Type B pancreatic cell (in vitro differentiated cells): ENCODE data around the gene ECSCR. TPM values are rescaled to one million over a fixed set of nuclear protein-coding genes. Genes with fewer than 3 reads are reported as not detected.

Experiments used
- DNase-seq: peaks from one replicate; pipeline ENCODE4 v3.0.0; 2021; ENCODE audit warnings: mixed read lengths; ENCODE audit not compliant: unreplicated experiment; ENCODE audit errors: extremely low spot score
- H3K27ac Mint-ChIP-seq: 2 replicates; pipeline ENCODE4 v1.8.0; 2021; ENCODE audit warnings: mild to moderate bottlenecking, mixed read lengths
- H3K27me3 Mint-ChIP-seq: 2 replicates; pipeline ENCODE4 v1.8.0; 2021; ENCODE audit warnings: mixed read lengths
- H3K36me3 Mint-ChIP-seq: 2 replicates; pipeline ENCODE4 v1.8.0; 2021; ENCODE audit warnings: mixed read lengths
- H3K4me1 Mint-ChIP-seq: one replicate; pipeline ENCODE4 v1.8.0; 2021; ENCODE audit warnings: mixed read lengths; ENCODE audit not compliant: unreplicated experiment
- H3K4me3 Mint-ChIP-seq: 2 replicates; pipeline ENCODE4 v1.8.0; 2021; ENCODE audit warnings: mild to moderate bottlenecking, mixed read lengths
- H3K9me3 Mint-ChIP-seq: 2 replicates; pipeline ENCODE4 v1.8.0; 2021; ENCODE audit warnings: mixed read lengths
- CTCF ChIP-seq: fragments of 200-600 bp; sonication (generic); conservative IDR thresholded peaks from 2 replicates; pipeline ENCODE4 v1.5.0; 2021; ENCODE audit warnings: antibody characterized with exemption, mild to moderate bottlenecking
- total RNA-seq: library from RNA; stranded (reverse); gene quantifications from 2 replicates; pipeline ENCODE4 v1.2.1, GENCODE V29; 2021; ENCODE audit warnings: low replicate concordance

Gene ECSCR
- total RNA-seq, 1 donor from 2014 or later: not detected

DNA sequence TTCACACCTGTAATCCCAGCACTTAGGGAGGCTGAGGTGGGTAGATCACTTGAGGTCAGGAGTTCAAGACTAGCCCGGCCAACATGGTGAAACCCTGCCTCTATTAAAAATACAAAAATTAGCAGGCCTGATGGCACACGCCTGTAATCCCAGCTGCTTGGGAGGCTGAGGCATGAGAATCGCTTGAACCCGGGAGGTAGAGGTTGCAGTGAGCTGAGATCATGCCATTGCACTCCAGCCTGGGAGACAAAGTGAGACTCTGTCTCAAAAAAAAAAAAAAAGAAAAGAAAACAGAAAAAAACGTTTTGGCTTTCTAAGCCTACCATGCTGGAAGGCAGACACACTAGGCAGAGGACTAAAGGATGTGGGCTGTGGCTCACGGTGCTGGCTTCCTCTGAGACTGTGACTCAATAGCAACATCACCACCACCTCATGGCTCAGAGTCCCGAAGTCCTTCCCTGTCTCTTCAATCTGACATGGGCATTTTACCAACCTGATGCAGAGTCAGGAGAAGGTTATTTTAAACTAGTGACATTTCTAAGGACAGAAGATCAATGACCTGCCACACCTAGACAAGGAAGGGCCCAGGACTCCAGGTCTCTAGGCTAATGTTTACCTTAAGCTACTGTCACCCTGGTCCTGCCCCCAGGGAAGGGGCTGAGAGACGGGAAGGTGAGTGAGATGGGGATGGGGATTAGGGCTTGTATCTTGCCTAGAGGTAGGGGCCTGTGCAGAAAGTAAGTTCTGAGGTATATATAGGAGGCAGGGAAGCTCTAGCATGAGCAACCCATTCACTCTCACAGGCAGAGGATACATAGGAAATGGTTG lies 3.7 kb downstream of the ECSCR start:
- TF ChIP-seq CTCF: no peak
- Mint-ChIP-seq H3K9me3 (no peaks in the 10 kb centered on the region), H3K27ac (peak overlapping the region; percentile 74), H3K27me3 (no peaks in the 10 kb centered on the region), H3K4me3 (no peak overlapping the region), H3K4me1 (peaks cover 10% of the 10 kb centered on the region), H3K36me3 (no peaks in the 10 kb centered on the region)
- no peak for DNase-seq

DNA sequence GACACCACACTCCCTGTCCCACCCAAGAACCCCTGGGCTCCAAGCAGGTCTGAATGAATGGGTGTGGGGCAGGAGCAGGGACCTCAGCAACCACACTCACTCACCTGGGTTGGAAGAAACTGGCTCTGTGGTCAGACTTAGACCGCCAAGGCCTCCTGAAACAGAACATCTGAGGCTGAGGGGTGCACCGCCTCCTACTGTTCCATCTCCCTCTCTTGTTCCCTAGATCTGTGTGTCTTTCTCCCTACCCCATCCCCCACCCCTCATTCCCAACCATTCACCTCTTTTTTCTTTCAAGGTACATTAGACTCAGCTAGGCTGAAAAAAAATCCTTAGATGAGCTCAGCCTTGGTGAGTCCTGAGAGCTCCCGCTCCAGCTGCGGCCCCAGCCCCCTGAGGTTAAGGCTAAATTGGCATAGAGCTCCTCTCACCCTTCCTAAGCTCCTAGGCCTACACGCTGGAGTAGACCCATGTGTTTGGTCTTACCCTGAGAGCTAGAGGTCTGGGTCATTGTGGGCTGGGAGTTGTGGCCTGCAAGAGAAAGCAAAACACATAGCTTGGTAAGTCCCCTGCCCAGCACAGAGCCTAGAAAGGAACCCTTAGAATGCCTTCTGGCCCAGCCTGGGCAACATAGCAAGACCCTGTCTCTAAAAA lies 4.8 kb downstream of the ECSCR start:
- no peak for DNase-seq
- Mint-ChIP-seq H3K36me3 (no peaks in the 10 kb centered on the region), H3K9me3 (no peaks in the 10 kb centered on the region), H3K4me3 (no peak overlapping the region), H3K4me1 (peaks cover 10% of the 10 kb centered on the region), H3K27ac (no peak overlapping the region), H3K27me3 (no peaks in the 10 kb centered on the region)
- TF ChIP-seq CTCF: no peak

GRCh38 chr5:139457241-139457640 lies 5.3 kb downstream of the ECSCR start:
- no peak for TF ChIP-seq CTCF
- DNase-seq: no peak
- Mint-ChIP-seq H3K27ac (no peak overlapping the region), H3K4me3 (no peak overlapping the region), H3K9me3 (no peaks in the 10 kb centered on the region), H3K36me3 (no peaks in the 10 kb centered on the region), H3K27me3 (no peaks in the 10 kb centered on the region), H3K4me1 (peaks cover 10% of the 10 kb centered on the region)

DNA sequence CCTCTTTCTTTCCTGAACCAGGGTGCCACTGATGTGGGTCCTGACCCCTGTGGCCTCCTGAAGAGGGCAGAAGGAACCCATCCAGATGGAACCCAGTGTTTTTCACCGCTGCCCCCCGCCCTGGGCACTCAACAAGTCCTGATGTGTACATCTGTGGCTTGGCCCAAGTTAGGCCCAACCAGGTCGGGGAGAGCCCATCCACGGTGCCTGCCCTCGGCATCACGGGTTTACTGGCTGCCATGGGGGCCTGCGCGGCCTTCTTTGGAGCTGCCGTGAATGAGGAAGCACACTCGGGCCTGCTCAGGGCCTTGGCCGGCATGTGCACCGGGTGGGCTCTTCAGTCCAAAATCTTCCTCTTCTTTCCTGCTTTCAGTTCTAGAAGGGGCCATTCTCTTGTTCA lies 5.8 kb downstream of the ECSCR start:
- H3K27me3 Mint-ChIP-seq: no peaks in the 10 kb centered on the region
- no peak overlapping the region for H3K27ac Mint-ChIP-seq
- H3K4me3 Mint-ChIP-seq: no peak overlapping the region
- no peaks in the 10 kb centered on the region for H3K9me3 Mint-ChIP-seq
- no peak for DNase-seq
- H3K36me3 Mint-ChIP-seq: no peaks in the 10 kb centered on the region
- no peak for TF ChIP-seq CTCF
- peaks cover 10% of the 10 kb centered on the region for H3K4me1 Mint-ChIP-seq

DNA sequence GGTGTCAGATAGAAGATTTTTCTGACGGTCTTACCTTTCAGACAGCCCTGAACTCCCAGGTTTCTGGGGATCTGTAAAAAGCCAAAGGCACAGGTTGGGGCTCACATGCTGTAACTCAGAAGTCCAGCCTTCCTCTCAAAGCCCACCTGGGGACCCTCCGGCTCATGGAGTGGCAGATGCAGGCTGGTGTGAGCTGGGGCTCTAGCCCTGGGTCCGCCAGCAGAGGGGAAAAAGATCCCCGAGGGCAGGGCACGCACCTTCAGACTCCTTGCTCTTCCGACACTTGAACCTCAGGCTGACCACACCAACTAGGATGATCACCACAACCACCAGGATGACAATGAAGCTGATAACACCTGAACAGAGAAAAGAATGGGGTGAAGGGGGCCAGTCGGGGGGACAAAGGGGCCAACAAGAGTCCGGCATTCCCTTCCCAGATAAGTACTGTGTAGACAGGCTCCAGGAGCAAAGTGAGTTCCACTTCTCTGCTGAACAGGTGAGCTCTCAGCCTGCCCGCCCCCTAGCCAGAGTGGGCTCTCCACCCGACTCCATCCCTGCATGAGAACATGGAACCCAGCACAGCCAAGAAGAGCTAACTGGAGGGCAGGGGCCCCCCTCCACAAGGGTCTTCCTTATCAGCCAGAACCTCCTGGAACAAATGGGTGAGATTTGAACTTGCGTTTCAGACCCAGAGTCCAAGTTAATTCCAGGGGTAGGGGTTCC lies 7.8 kb downstream of the ECSCR start:
- no peak overlapping the region for H3K27ac Mint-ChIP-seq
- DNase-seq: no peak

More for the DNA sequence above, 7.8 kb downstream of the ECSCR start:
- Mint-ChIP-seq H3K4me1 (peaks cover 10% of the 10 kb centered on the region), H3K36me3 (no peaks in the 10 kb centered on the region), H3K4me3 (no peak overlapping the region), H3K27me3 (no peaks in the 10 kb centered on the region), H3K9me3 (no peaks in the 10 kb centered on the region)
- TF ChIP-seq CTCF: no peak
